Neural progenitor cell (in vitro differentiated cells): ENCODE data around the gene BRINP2.

Source experiments
- EZH2 ChIP-seq: fragments of 200-600 bp; sonication (generic); IDR thresholded peaks from 2 replicates; pipeline ENCODE4 v1.6.1; 2017; ENCODE audit warnings: antibody characterized with exemption, mild to moderate bottlenecking, moderate library complexity
- EZH2phosphoT487 ChIP-seq: fragments of 200-600 bp; sonication (generic); IDR thresholded peaks from 2 replicates; pipeline ENCODE4 v1.6.1; 2017; ENCODE audit warnings: antibody characterized with exemption
- TF ChIP-seq, protein P1 (sequence below): fragments of 200-600 bp; sonication (generic); IDR thresholded peaks from 2 replicates; pipeline ENCODE4 v1.5.1; 2017; ENCODE audit warnings: antibody characterized with exemption, mild to moderate bottlenecking

GRCh38 chr1:177229781-177230180 is 59.0 kb downstream of the BRINP2 start:
- TF ChIP-seq, protein P1, sequence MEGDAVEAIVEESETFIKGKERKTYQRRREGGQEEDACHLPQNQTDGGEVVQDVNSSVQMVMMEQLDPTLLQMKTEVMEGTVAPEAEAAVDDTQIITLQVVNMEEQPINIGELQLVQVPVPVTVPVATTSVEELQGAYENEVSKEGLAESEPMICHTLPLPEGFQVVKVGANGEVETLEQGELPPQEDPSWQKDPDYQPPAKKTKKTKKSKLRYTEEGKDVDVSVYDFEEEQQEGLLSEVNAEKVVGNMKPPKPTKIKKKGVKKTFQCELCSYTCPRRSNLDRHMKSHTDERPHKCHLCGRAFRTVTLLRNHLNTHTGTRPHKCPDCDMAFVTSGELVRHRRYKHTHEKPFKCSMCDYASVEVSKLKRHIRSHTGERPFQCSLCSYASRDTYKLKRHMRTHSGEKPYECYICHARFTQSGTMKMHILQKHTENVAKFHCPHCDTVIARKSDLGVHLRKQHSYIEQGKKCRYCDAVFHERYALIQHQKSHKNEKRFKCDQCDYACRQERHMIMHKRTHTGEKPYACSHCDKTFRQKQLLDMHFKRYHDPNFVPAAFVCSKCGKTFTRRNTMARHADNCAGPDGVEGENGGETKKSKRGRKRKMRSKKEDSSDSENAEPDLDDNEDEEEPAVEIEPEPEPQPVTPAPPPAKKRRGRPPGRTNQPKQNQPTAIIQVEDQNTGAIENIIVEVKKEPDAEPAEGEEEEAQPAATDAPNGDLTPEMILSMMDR: no peak
- TF ChIP-seq EZH2 (no peak), EZH2phosphoT487 (no peak)
